Measurements from ENCODE around the gene FIGNL1. TPM values are rescaled to one million over a fixed set of nuclear protein-coding genes. Genes with fewer than 3 reads are reported as not detected.
"Not testable (repeated sequence)": the region's sequence is repeated elsewhere in the genome, so short reads cannot be mapped to it uniquely, and the experiment has no call there.

The FIGNL1 gene
- total RNA-seq, 6 donors from 2014 or later, result 1.9 to 14.7 (median 8.0) TPM

DNA sequence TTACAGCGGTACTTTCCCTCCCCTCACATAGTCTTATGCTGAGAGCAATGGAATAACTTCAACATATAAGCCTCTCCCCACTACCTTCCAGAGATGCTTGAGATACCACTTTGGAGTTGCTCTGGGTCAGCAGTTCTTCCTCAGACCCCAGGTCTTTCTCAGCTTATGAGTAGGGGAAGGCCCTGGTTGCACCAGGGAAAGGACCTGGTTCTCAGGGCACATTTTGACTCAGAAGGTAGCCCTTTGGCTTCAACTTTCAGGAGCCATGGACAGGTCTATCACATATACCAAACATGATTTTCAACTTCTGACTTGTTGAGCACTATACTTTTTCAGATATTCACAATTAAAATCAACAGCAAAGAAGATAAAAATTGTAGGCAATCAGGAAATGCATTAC lies 11.5 kb upstream of the FIGNL1 start:
- no peak overlapping the region for H3K27ac ChIP-seq
- no peak for DNase-seq
- H3K9me3 ChIP-seq, result no peaks in the 10 kb centered on the region
- 90 to 100% methylated on average over 1 of the region's 1 CpG for WGBS, 2 donors
- H3K4me3 ChIP-seq, result no peak overlapping the region
- ATAC-seq (ENCODE audit: low FRiP score in 2 of 2), result no peak
- no peaks in the 10 kb centered on the region for H3K4me1 ChIP-seq
- H3K27me3 ChIP-seq, result no peaks in the 10 kb centered on the region
- TF ChIP-seq POLR2A (IDR thresholded peaks at IDR 0.05) (no peak), EP300 (IDR thresholded peaks at IDR 0.05) (no peak), CTCF (IDR thresholded peaks at IDR 0.05) (no peak), POLR2AphosphoS5 (IDR thresholded peaks at IDR 0.05) (no peak)
- no peaks in the 10 kb centered on the region for H3K36me3 ChIP-seq

DNA sequence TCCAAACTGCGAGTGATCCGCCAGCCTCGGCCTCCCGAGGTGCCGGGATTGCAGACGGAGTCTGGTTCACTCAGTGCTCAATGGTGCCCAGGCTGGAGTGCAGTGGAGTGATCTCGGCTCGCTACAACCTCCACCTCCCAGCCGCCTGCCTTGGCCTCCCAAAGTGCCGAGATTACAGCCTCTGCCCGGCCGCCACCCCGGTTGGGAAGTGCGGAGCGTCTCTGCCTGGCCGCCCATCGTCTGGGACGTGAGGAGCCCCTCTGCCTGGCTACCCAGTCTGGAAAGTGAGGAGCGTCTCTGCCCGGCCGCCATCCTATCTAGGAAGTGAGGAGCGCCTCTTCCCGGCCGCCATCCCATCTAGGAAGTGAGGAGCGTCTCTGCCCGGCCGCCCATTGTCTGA lies 9.0 kb upstream of the FIGNL1 start:
- not testable (repeated sequence) for H3K36me3 ChIP-seq; ATAC-seq (ENCODE audit: low FRiP score in 2 of 2); H3K4me1 ChIP-seq; H3K9me3 ChIP-seq; H3K27ac ChIP-seq; H3K27me3 ChIP-seq; H3K4me3 ChIP-seq
- 95% methylated on average over 25 of the region's 27 CpGs; no CpG with 5 or more reads in 1 of the 2 donors for WGBS, 2 donors
- DNase-seq, result peak in 1 of 2 donors; percentile 53

DNA sequence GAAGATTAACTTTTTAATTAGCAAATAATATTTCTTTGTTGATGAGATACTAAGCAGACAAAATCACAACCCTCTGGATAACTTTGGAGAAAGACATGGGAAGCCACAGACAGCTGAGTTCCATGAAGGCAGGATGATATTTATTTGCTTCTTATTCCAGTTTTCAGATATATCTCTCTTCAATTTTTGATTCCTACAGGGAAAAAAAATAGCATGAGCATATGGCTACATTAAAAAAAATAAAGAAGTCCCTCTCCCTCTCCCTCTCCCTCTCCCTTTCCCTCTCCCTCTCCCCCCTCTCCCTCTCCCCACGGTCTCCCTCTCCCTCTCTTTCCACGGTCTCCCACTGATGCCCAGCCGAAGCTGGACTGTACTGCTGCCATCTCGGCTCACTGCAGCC lies 8.5 kb upstream of the FIGNL1 start:
- not testable (repeated sequence) for H3K27ac ChIP-seq; ATAC-seq (ENCODE audit: low FRiP score in 2 of 2); DNase-seq; H3K27me3 ChIP-seq; H3K9me3 ChIP-seq; H3K4me1 ChIP-seq; H3K4me3 ChIP-seq; H3K36me3 ChIP-seq
- 93 to 94% methylated on average over 3 to 4 of the region's 4 CpGs for WGBS, 2 donors

DNA sequence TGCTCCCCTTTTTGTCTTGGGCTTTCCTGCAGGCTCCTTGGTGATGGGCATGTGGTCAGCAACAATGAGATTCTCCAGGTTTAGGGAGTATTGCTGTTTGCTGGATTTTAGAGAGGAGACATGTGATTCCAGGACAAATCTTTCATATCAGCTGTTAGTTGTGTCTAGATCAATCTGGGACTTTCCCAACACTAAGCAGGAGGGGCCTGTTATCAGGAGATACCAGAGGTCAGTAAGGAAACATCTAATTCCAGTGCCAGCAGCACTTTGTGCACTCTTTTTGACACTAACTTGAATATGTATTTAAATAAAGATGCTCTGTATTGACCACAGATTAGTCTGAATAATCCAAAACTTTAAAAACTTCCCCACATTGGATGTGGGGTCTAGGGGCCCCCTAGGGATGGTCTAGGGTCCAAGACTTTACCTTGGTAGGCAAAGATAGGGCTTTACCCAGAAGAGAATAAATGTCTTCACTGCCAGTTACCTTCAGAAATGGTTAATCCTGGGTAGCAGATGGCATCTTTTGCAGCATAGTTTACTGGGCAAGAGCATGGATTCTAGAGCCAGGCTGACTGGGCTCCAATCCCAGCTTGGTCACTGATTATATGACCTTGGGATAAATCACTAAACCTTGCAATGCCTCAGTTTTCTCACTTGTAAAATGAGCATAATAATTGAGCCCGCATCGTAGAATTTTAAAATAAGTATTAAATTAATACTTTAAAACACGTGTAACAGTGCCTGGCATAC lies 6.4 kb upstream of the FIGNL1 start:
- H3K4me3 ChIP-seq, result no peak overlapping the region
- TF ChIP-seq POLR2AphosphoS5 (IDR thresholded peaks at IDR 0.05) (no peak), CTCF (IDR thresholded peaks at IDR 0.05) (no peak), EP300 (IDR thresholded peaks at IDR 0.05) (no peak), POLR2A (IDR thresholded peaks at IDR 0.05) (no peak)
- H3K27ac ChIP-seq, result no peak overlapping the region
- H3K4me1 ChIP-seq, result no peaks in the 10 kb centered on the region
- no peaks in the 10 kb centered on the region for H3K9me3 ChIP-seq
- WGBS, 2 donors, result 52 to 69% methylated on average over 3 of the region's 3 CpGs
- H3K36me3 ChIP-seq, result no peaks in the 10 kb centered on the region
- ATAC-seq (ENCODE audit: low FRiP score in 2 of 2), result no peak
- no peak for DNase-seq
- H3K27me3 ChIP-seq, result no peaks in the 10 kb centered on the region

DNA sequence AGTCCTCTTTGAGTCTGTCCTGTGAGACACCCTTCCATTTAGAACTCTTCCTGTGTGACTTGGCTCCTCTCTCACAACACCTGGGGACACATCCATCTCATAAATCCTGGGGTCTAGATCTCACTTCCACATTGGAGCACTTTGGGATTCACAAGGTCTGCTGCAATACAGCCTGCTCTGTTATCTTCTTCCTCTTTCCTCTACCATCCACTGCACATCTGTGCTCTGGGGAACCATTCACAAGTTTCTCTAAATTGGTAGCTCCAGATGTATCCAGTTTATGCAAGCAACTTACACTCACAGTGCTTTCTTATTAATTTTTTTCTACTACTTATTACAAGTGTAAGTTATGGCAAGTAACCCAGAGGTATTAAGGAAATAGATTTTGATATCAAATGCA lies 5.5 kb upstream of the FIGNL1 start:
- Histone ChIP-seq H3K9me3 (no peaks in the 10 kb centered on the region), H3K36me3 (no peaks in the 10 kb centered on the region), H3K4me3 (no peak overlapping the region), H3K27ac (no peak overlapping the region), H3K4me1 (peaks cover 1 to 4% (median 4%) of the 10 kb centered on the region in 4 donors), H3K27me3 (no peaks in the 10 kb centered on the region)
- TF ChIP-seq EP300 (IDR thresholded peaks at IDR 0.05) (no peak), POLR2AphosphoS5 (IDR thresholded peaks at IDR 0.05) (no peak), POLR2A (IDR thresholded peaks at IDR 0.05) (no peak), CTCF (IDR thresholded peaks at IDR 0.05) (no peak)
- no peak for DNase-seq
- ATAC-seq (ENCODE audit: low FRiP score in 2 of 2), result no peak

DNA sequence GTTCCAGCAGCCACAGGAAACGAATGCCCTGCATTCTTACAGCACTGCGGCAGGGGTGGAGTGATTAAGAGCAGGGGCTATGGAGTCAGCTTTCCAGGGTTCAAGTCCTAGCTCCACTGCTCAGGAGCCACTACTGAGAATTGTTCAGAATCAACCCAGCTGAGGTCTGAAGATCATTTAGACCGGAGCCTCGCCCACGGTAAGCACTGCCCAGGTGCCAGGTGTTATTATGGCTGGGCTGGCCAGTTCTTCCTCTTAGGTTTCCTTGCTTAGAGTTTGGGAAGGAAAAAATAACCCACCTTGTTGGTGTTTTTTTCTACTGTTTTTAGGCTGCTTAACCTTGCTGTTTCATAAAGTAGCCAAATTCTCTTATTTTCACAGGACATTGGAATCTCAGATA lies 4.8 kb upstream of the FIGNL1 start:
- WGBS, 2 donors, result 54 to 82% methylated on average over 5 of the region's 5 CpGs
- no peak for ATAC-seq (ENCODE audit: low FRiP score in 2 of 2)
- Histone ChIP-seq H3K4me1 (peaks cover 3 to 7% (median 5%) of the 10 kb centered on the region in 4 donors), H3K27ac (no peak overlapping the region), H3K36me3 (no peaks in the 10 kb centered on the region), H3K27me3 (no peaks in the 10 kb centered on the region), H3K9me3 (no peaks in the 10 kb centered on the region), H3K4me3 (no peak overlapping the region)
- TF ChIP-seq EP300 (IDR thresholded peaks at IDR 0.05) (no peak), CTCF (IDR thresholded peaks at IDR 0.05) (no peak), POLR2AphosphoS5 (IDR thresholded peaks at IDR 0.05) (no peak), POLR2A (IDR thresholded peaks at IDR 0.05) (no peak)
- no peak for DNase-seq

Measured in upper lobe of left lung (tissue), 6 donors.